HepG2 (cell line): ENCODE results near the gene GC. TPM values are rescaled to one million over a fixed set of nuclear protein-coding genes. Genes with fewer than 3 reads are reported as not detected.

Experiments used
- ATAC-seq: fragments of 200-7000 bp; cut with Tn5 transposase; 3 replicates; pipeline ENCODE4 v1.9.1; 2020; ENCODE audit warnings: mild to moderate bottlenecking, moderate library complexity
- BruUV-seq: library from RNA; stranded (reverse); fragments of 400-500 nt; replicated peaks from 2 replicates; lab custom pipeline; 2021; lab: Mats Ljungman, UMichigan
- CTCF ChIA-PET: fragments of 300-600 bp; formaldehyde crosslinking; extraction: SDS; loops from one replicate; lab custom pipeline; 2021; ENCODE audit warnings: low total read pairs, inconsistent platforms, low intra/inter-chr PET ratio; lab: Yijun Ruan, JAX
- POLR2A ChIA-PET: fragments of 350-600 bp; sonication (Branson Sonifier 250); formaldehyde crosslinking; loops from one replicate; lab custom pipeline; 2020; ENCODE audit warnings: antibody characterized with exemption, inconsistent platforms; lab: Yijun Ruan, JAX
- DNase-seq: peaks from one replicate; pipeline ENCODE4 v3.0.0-alpha.2; 2015; ENCODE audit warnings: low spot score
- FAIRE-seq: peaks from 3 replicates; lab custom pipeline; 2011; peaks lifted over from hg19 to GRCh38; lab: Jason Lieb, UNC
- H2AFZ ChIP-seq: one replicate; pipeline ENCODE4 v1.6.1; 2011; ENCODE audit warnings: low read length, inconsistent platforms
- H3K27ac ChIP-seq: fragments of 300-600 bp; 3 replicates; pipeline ENCODE4 v1.8.0; 2011; ENCODE audit warnings: mixed run types, mild to moderate bottlenecking, mixed read lengths, low read length, inconsistent platforms; ENCODE audit not compliant: insufficient read depth; ENCODE audit errors: extremely low read length
- H3K27me3 ChIP-seq, 2 experiments: fragments of 200-600 bp in 1 of 2; 2 replicates in 1 of 2; 3 replicates in 1 of 2; pipeline versions ENCODE4 v1.6.0 to v1.8.0; 2011; ENCODE audit warnings: low read length in 2 of 2, mild to moderate bottlenecking in 2 of 2, moderate library complexity in 2 of 2, inconsistent platforms in 1 of 2; ENCODE audit not compliant: insufficient read depth in 2 of 2, control insufficient read depth in 1 of 2
- H3K36me3 ChIP-seq, 2 experiments: fragments of 200-600 bp in 1 of 2; replicated peaks in 1 of 2; 2 replicates in 1 of 2; 3 replicates in 1 of 2; pipeline versions ENCODE4 v1.5.1 to v1.8.0; 2011; ENCODE audit warnings: low read length in 2 of 2, inconsistent platforms in 1 of 2; ENCODE audit not compliant: insufficient read depth in 2 of 2, control insufficient read depth in 1 of 2
- H3K4me1 ChIP-seq: 2 replicates; pipeline ENCODE4 v1.5.1; 2012; ENCODE audit warnings: low read length, inconsistent platforms; ENCODE audit not compliant: insufficient read depth
- H3K4me2 ChIP-seq: 2 replicates; pipeline ENCODE4 v1.6.0; 2011; ENCODE audit warnings: low read depth, low read length, inconsistent platforms
- H3K4me3 ChIP-seq, 3 experiments: fragments of 200-600 bp in 1 of 3; sonication (generic), shearing (Covaris generic) in 1 of 3; replicated peaks in 1 of 3; 2 replicates each; pipeline ENCODE4 v1.5.1; 2011 to 2016; ENCODE audit warnings: low read length in 3 of 3, inconsistent platforms in 2 of 3, low read depth in 2 of 3, mild to moderate bottlenecking in 2 of 3, control low read depth in 1 of 3, mixed read lengths in 1 of 3; ENCODE audit not compliant: insufficient read depth in 1 of 3
- H3K79me2 ChIP-seq: one replicate; pipeline ENCODE4 v1.6.1; 2011; ENCODE audit warnings: low read length, inconsistent platforms; ENCODE audit not compliant: insufficient read depth
- H3K9ac ChIP-seq: 2 replicates; pipeline ENCODE4 v1.6.0; 2011; ENCODE audit warnings: mild to moderate bottlenecking, low read depth, low read length, inconsistent platforms; ENCODE audit not compliant: insufficient read depth
- H3K9me3 ChIP-seq: 2 replicates; pipeline ENCODE4 v1.5.1; 2012; ENCODE audit warnings: mild to moderate bottlenecking, low read length
- H4K20me1 ChIP-seq: 2 replicates; pipeline ENCODE4 v1.6.0; 2011; ENCODE audit warnings: inconsistent platforms, mild to moderate bottlenecking, low read length, moderate library complexity; ENCODE audit not compliant: insufficient read depth
- ATM ChIP-seq: fragments of 450-650 bp; IDR thresholded peaks from 2 replicates; pipeline ENCODE4 v1.7.1; 2017; ENCODE audit warnings: mild to moderate bottlenecking, borderline replicate concordance
- FLYWCH1 ChIP-seq: sonication (generic); formaldehyde crosslinking; IDR thresholded peaks from 2 replicates; pipeline ENCODE4 v1.8.1; 2023; ENCODE audit warnings: mild to moderate bottlenecking, missing genetic modification reagents
- MLLT10 ChIP-seq: sonication (generic); formaldehyde crosslinking; IDR thresholded peaks from 2 replicates; pipeline ENCODE4 v1.4.0; 2020; ENCODE audit warnings: missing genetic modification reagents
- PAX8 ChIP-seq: sonication (generic); formaldehyde crosslinking; IDR thresholded peaks from 2 replicates; pipeline ENCODE4 v1.8.0; 2022; ENCODE audit warnings: mild to moderate bottlenecking, missing genetic modification reagents, borderline replicate concordance
- ZSCAN22 ChIP-seq: sonication (generic); formaldehyde crosslinking; IDR thresholded peaks from 2 replicates; pipeline ENCODE4 v1.4.0; 2020; ENCODE audit warnings: mild to moderate bottlenecking, missing genetic modification reagents
- WGBS: methylation state at CpG from one replicate; pipeline ENCODE4 v1.1.6; 2017; ENCODE audit warnings: low lambda C conversion rate; 5-methylcytosine and 5-hydroxymethylcytosine counted together
- in situ Hi-C: cut with HindIII; loops from 2 replicates; pipeline ENCODE4 v1.10.0; 2017; ENCODE audit warnings: low pct_unique_long_range_greater_than_20kb; ENCODE audit not compliant: extremely low pct_ligation_motif_present
- intact Hi-C: fragments of 100-400 bp; cut with micrococcal nuclease; formaldehyde crosslinking; loops from one replicate; pipeline ENCODE4 v1.10.0; 2022; ENCODE audit not compliant: unreplicated experiment
- polyA plus RNA-seq, 8 experiments: library from polyadenylated mRNA; depleted of rRNA in 3 of 8; stranded (reverse) in 7 of 8; unstranded in 1 of 8; fragments of >200 nt; fragmentation: Illumina TruSeq in 4 of 8; extraction: Trizol in 4 of 8; gene quantifications; 2 replicates each; pipeline versions ENCODE4 v1.2.1 to v1.2.3, GENCODE V29; 2011 to 2016; ENCODE audit warnings: low read depth in 4 of 8, missing spikeins in 1 of 8, mixed read lengths in 1 of 8; ENCODE audit not compliant: insufficient read depth in 1 of 8
- total RNA-seq, 5 experiments: library from RNA; depleted of rRNA; stranded (reverse); fragments of >200 nt; fragmentation: Illumina TruSeq; extraction: Trizol; gene quantifications; 2 replicates each; pipeline ENCODE4 v1.2.3, GENCODE V29; 2016; ENCODE audit warnings: low read depth in 1 of 5
- TF ChIP-seq, protein P1 (sequence below): fragments of 450-650 bp; IDR thresholded peaks from 2 replicates; pipeline ENCODE4 v1.6.1; 2017
- TF ChIP-seq, protein P2 (sequence below), 2 experiments: fragments of 450-650 bp in 1 of 2; sonication (generic) in 1 of 2; formaldehyde crosslinking in 1 of 2; IDR thresholded peaks; 2 replicates each; pipeline versions ENCODE4 v1.6.1 to v1.8.0; 2016 to 2022; ENCODE audit warnings: antibody characterized with exemption in 1 of 2, mild to moderate bottlenecking in 1 of 2, missing genetic modification reagents in 1 of 2
- TF ChIP-seq, protein P3 (sequence below): sonication (generic); formaldehyde crosslinking; IDR thresholded peaks from 2 replicates; pipeline ENCODE4 v1.9.0; 2022; ENCODE audit warnings: missing genetic modification reagents, mild to moderate bottlenecking, borderline replicate concordance
- TF ChIP-seq, protein P4 (sequence below): sonication (generic); formaldehyde crosslinking; IDR thresholded peaks from 2 replicates; pipeline ENCODE4 v1.8.0; 2022; ENCODE audit warnings: mild to moderate bottlenecking, missing genetic modification reagents, moderate library complexity
- TF ChIP-seq, protein P5 (sequence below): sonication (generic); formaldehyde crosslinking; IDR thresholded peaks from 2 replicates; pipeline ENCODE4 v1.8.0; 2023; ENCODE audit warnings: mild to moderate bottlenecking, missing genetic modification reagents

The GC gene
- total and polyA plus RNA-seq, 2 of the 13 experiments (the other 11 are each of a cell fraction or from before 2014, with no cell fraction given): 0.18 to 0.35 TPM

DNA sequence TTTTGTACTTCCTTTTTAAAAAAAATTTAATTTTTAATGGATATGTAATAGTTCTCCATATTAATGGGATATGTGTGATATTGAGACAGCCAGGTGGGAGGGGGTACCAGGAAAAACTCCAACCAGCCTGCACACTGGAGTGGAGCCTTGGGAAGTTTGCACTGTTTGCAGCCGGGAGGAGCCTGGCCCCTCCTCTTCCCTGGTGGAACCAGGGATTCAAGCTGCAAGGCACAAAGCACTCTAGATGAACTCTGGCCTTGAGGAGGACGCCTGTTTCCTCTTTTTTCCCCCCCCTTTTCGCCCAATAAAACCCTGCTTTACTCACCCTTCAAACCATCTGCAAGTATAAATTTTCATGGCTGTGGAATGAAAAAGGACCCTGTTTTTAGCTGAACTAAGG is 48.2 kb upstream of the GC start:
- Histone ChIP-seq H4K20me1 (no peaks in the 10 kb centered on the region), H3K36me3 (no peaks in the 10 kb centered on the region), H3K9ac (no peak overlapping the region), H3K4me1 (no peaks in the 10 kb centered on the region), H3K79me2 (no peaks in the 10 kb centered on the region), H3K4me2 (no peak overlapping the region), H3K27me3 (no peaks in the 10 kb centered on the region; a peak in 1 of 5 replicates), H3K4me3 (no peak overlapping the region), H3K9me3 (peaks cover 33% of the 10 kb centered on the region), H3K27ac (no peak overlapping the region), H2AFZ (no peak overlapping the region)
- intact Hi-C loops: no loop called here
- WGBS: 0% methylated on average over 3 of the region's 3 CpGs
- no TSS peak for BruUV-seq
- FAIRE-seq (no peak), DNase-seq (no peak), ATAC-seq (no peak)
- in situ Hi-C loops: no loop called here
- CTCF ChIA-PET: no interaction called here
- POLR2A ChIA-PET: no interaction called here
- no peak for TF ChIP-seq ZSCAN22 (CRISPR knock-in tag)
- no peak for TF ChIP-seq PAX8
- TF ChIP-seq, protein P1, sequence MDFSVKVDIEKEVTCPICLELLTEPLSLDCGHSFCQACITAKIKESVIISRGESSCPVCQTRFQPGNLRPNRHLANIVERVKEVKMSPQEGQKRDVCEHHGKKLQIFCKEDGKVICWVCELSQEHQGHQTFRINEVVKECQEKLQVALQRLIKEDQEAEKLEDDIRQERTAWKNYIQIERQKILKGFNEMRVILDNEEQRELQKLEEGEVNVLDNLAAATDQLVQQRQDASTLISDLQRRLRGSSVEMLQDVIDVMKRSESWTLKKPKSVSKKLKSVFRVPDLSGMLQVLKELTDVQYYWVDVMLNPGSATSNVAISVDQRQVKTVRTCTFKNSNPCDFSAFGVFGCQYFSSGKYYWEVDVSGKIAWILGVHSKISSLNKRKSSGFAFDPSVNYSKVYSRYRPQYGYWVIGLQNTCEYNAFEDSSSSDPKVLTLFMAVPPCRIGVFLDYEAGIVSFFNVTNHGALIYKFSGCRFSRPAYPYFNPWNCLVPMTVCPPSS: no peak
- TF ChIP-seq, protein P2, sequence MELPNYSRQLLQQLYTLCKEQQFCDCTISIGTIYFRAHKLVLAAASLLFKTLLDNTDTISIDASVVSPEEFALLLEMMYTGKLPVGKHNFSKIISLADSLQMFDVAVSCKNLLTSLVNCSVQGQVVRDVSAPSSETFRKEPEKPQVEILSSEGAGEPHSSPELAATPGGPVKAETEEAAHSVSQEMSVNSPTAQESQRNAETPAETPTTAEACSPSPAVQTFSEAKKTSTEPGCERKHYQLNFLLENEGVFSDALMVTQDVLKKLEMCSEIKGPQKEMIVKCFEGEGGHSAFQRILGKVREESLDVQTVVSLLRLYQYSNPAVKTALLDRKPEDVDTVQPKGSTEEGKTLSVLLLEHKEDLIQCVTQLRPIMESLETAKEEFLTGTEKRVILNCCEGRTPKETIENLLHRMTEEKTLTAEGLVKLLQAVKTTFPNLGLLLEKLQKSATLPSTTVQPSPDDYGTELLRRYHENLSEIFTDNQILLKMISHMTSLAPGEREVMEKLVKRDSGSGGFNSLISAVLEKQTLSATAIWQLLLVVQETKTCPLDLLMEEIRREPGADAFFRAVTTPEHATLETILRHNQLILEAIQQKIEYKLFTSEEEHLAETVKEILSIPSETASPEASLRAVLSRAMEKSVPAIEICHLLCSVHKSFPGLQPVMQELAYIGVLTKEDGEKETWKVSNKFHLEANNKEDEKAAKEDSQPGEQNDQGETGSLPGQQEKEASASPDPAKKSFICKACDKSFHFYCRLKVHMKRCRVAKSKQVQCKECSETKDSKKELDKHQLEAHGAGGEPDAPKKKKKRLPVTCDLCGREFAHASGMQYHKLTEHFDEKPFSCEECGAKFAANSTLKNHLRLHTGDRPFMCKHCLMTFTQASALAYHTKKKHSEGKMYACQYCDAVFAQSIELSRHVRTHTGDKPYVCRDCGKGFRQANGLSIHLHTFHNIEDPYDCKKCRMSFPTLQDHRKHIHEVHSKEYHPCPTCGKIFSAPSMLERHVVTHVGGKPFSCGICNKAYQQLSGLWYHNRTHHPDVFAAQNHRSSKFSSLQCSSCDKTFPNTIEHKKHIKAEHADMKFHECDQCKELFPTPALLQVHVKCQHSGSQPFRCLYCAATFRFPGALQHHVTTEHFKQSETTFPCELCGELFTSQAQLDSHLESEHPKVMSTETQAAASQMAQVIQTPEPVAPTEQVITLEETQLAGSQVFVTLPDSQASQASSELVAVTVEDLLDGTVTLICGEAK (IDR thresholded peaks at IDR 0.05): no peak
- TF ChIP-seq, protein P2 (CRISPR knock-in tag; IDR thresholded peaks at IDR 0.05): no peak
- TF ChIP-seq, protein P3, sequence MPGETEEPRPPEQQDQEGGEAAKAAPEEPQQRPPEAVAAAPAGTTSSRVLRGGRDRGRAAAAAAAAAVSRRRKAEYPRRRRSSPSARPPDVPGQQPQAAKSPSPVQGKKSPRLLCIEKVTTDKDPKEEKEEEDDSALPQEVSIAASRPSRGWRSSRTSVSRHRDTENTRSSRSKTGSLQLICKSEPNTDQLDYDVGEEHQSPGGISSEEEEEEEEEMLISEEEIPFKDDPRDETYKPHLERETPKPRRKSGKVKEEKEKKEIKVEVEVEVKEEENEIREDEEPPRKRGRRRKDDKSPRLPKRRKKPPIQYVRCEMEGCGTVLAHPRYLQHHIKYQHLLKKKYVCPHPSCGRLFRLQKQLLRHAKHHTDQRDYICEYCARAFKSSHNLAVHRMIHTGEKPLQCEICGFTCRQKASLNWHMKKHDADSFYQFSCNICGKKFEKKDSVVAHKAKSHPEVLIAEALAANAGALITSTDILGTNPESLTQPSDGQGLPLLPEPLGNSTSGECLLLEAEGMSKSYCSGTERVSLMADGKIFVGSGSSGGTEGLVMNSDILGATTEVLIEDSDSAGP (CRISPR knock-in tag): no peak
- TF ChIP-seq MLLT10 (CRISPR knock-in tag): no peak
- no peak for TF ChIP-seq FLYWCH1 (CRISPR knock-in tag)
- TF ChIP-seq, protein P4, sequence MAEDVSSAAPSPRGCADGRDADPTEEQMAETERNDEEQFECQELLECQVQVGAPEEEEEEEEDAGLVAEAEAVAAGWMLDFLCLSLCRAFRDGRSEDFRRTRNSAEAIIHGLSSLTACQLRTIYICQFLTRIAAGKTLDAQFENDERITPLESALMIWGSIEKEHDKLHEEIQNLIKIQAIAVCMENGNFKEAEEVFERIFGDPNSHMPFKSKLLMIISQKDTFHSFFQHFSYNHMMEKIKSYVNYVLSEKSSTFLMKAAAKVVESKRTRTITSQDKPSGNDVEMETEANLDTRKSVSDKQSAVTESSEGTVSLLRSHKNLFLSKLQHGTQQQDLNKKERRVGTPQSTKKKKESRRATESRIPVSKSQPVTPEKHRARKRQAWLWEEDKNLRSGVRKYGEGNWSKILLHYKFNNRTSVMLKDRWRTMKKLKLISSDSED (CRISPR knock-in tag): no peak
- no peak for TF ChIP-seq ATM
- TF ChIP-seq, protein P5, sequence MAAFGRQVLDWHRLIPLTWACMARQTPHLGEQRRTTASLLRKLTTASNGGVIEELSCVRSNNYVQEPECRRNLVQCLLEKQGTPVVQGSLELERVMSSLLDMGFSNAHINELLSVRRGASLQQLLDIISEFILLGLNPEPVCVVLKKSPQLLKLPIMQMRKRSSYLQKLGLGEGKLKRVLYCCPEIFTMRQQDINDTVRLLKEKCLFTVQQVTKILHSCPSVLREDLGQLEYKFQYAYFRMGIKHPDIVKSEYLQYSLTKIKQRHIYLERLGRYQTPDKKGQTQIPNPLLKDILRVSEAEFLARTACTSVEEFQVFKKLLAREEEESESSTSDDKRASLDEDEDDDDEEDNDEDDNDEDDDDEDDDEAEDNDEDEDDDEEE (CRISPR knock-in tag): no peak
